HL-60 (cell line): ENCODE data around the gene PGBD1.
"Not testable (repeated sequence)": the region's sequence is repeated elsewhere in the genome, so short reads cannot be mapped to it uniquely, and the experiment has no call there.

Source experiments
- DNase-seq, 2 experiments: peaks; one replicate each; pipeline ENCODE4 v3.0.0-alpha.2; 2010 to 2020; ENCODE audit warnings: low read depth in 1 of 2, low spot score in 1 of 2
- H3K27ac ChIP-seq: fragments of 250-450 bp; sonication (Bioruptor Pico); replicated peaks from 2 replicates; pipeline ENCODE4 v1.5.1; 2020; ENCODE audit warnings: mild to moderate bottlenecking, moderate library complexity
- H3K27me3 ChIP-seq: fragments of 250-450 bp; sonication (Bioruptor Pico); 2 replicates; pipeline ENCODE4 v1.5.1; 2021; ENCODE audit warnings: mild to moderate bottlenecking, moderate library complexity; ENCODE audit not compliant: insufficient read depth, poor library complexity, severe bottlenecking
- H3K4me3 ChIP-seq: replicated peaks from 2 replicates; pipeline ENCODE4 v1.5.1; 2011; ENCODE audit warnings: mild to moderate bottlenecking, control low read depth, low read length; ENCODE audit not compliant: insufficient read depth
- CTCF ChIP-seq: IDR thresholded peaks from one replicate; pipeline ENCODE4 v1.5.1; 2011; ENCODE audit warnings: low read length, control low read depth, inconsistent platforms; ENCODE audit not compliant: insufficient read depth
- GABPA ChIP-seq: IDR thresholded peaks from 2 replicates; pipeline ENCODE4 v1.6.1; 2012; ENCODE audit warnings: low read depth
- POLR2AphosphoS5 ChIP-seq: IDR thresholded peaks from 2 replicates; pipeline ENCODE4 v1.6.1; 2012; ENCODE audit warnings: low read depth
- SPI1 ChIP-seq: IDR thresholded peaks from 2 replicates; pipeline ENCODE4 v1.6.1; 2012; ENCODE audit warnings: low read depth, mild to moderate bottlenecking, borderline replicate concordance
- TF ChIP-seq, protein P1 (sequence below): IDR thresholded peaks from 2 replicates; pipeline ENCODE4 v1.6.1; 2012; ENCODE audit warnings: low read depth; ENCODE audit not compliant: insufficient replicate concordance

PGBD1 gene

GRCh38 chr6:28303570-28303969 lies 22.2 kb downstream of the PGBD1 start:
- DNase-seq = no peak
- Histone ChIP-seq H3K4me3 (no peak overlapping the region), H3K27ac (no peak overlapping the region), H3K27me3 (no peaks in the 10 kb centered on the region)
- TF ChIP-seq, protein P1, sequence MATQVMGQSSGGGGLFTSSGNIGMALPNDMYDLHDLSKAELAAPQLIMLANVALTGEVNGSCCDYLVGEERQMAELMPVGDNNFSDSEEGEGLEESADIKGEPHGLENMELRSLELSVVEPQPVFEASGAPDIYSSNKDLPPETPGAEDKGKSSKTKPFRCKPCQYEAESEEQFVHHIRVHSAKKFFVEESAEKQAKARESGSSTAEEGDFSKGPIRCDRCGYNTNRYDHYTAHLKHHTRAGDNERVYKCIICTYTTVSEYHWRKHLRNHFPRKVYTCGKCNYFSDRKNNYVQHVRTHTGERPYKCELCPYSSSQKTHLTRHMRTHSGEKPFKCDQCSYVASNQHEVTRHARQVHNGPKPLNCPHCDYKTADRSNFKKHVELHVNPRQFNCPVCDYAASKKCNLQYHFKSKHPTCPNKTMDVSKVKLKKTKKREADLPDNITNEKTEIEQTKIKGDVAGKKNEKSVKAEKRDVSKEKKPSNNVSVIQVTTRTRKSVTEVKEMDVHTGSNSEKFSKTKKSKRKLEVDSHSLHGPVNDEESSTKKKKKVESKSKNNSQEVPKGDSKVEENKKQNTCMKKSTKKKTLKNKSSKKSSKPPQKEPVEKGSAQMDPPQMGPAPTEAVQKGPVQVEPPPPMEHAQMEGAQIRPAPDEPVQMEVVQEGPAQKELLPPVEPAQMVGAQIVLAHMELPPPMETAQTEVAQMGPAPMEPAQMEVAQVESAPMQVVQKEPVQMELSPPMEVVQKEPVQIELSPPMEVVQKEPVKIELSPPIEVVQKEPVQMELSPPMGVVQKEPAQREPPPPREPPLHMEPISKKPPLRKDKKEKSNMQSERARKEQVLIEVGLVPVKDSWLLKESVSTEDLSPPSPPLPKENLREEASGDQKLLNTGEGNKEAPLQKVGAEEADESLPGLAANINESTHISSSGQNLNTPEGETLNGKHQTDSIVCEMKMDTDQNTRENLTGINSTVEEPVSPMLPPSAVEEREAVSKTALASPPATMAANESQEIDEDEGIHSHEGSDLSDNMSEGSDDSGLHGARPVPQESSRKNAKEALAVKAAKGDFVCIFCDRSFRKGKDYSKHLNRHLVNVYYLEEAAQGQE = no peak
- no peak for TF ChIP-seq CTCF
- no peak for TF ChIP-seq GABPA
- TF ChIP-seq POLR2AphosphoS5 = no peak
- no peak for TF ChIP-seq SPI1

- not testable (repeated sequence) for H3K27ac ChIP-seq, H3K27me3 ChIP-seq, DNase-seq
Observed at GRCh38 chr6:28306363-28306762, 25.0 kb downstream of the PGBD1 start.

DNA sequence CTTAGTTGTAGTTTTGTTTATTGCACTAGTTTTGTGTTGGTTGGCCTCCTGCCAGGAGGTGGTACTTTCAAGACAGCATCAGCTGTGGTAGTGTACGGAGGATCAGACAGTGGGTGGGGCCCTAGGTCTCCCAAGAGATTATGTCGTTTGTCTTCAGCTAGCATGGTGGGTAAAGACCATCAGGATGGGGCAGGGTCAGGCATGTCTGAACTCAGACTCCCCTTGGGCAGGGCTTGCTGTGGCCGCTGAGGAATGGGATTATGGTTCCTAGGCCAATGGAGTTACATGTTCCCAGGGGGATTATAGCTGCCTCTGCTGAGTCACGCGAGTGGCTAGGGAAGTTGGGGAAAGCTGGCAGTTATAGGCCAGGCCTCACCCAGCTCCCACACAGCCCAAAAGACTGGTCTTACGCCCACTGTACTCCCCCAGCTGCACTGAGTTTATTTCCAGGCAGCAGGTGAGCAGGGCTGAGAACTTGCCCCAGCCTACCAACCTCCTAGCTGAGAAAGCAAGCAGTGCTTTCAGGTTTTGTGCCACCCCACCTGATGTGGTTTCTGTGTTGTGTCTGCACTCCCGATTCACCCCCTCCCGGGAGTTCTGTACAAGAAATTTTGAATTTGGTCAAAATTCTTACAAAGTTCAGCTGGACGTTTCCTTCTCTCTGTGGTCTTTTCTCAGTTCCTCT lies 29.9 kb downstream of the PGBD1 start:
- Histone ChIP-seq H3K4me3 (no peak overlapping the region), H3K27me3 (no peaks in the 10 kb centered on the region), H3K27ac (no peak overlapping the region)
- no peak for DNase-seq
- no peak for TF ChIP-seq SPI1
- no peak for TF ChIP-seq GABPA
- no peak for TF ChIP-seq POLR2AphosphoS5
- TF ChIP-seq, protein P1 = no peak

More at GRCh38 chr6:28306363-28306762, 25.0 kb downstream of the PGBD1 start:
- not testable (repeated sequence) for H3K4me3 ChIP-seq

- Histone ChIP-seq H3K27ac (no peak overlapping the region), H3K4me3 (no peak overlapping the region), H3K27me3 (no peaks in the 10 kb centered on the region)
- no peak for TF ChIP-seq POLR2AphosphoS5
- no peak for TF ChIP-seq SPI1
- TF ChIP-seq GABPA = no peak
- no peak for TF ChIP-seq CTCF
- TF ChIP-seq, protein P1 = no peak
- no peak for DNase-seq
Observed at GRCh38 chr6:28312939-28313338, 31.6 kb downstream of the PGBD1 start.
